Testis (tissue), 3 donors: ENCODE results near the gene CD69. TPM values are rescaled to one million over a fixed set of nuclear protein-coding genes. Genes with fewer than 3 reads are reported as not detected.

ENCODE experiments used
- DNase-seq: peaks from one replicate; pipeline ENCODE4 v3.0.0-alpha.2; 2019
- H3K27ac ChIP-seq, 2 donors: fragments of 200-600 bp; sonication (generic); one replicate each; pipeline ENCODE4 v1.5.1; 2019
- H3K27me3 ChIP-seq: fragments of 200-600 bp; sonication (generic); one replicate; pipeline ENCODE4 v1.5.1; 2019
- H3K36me3 ChIP-seq: fragments of 200-600 bp; sonication (generic); one replicate; pipeline ENCODE4 v1.5.1; 2017; ENCODE audit warnings: low read depth; ENCODE audit errors: missing control alignments
- H3K4me1 ChIP-seq: fragments of 200-600 bp; sonication (generic); one replicate; pipeline ENCODE4 v1.5.1; 2019
- H3K4me3 ChIP-seq, 2 donors: fragments of 200-600 bp; sonication (generic); one replicate each; pipeline ENCODE4 v1.5.1; 2017 to 2019
- H3K9me3 ChIP-seq: fragments of 200-600 bp; sonication (generic); one replicate; pipeline ENCODE4 v1.5.1; 2017
- CTCF ChIP-seq, 3 experiments: fragments of 450-650 bp in 2 of 3; fragments of 200-600 bp in 1 of 3; sonication (generic) in 1 of 3; IDR thresholded peaks; one replicate each; pipeline ENCODE4 v1.5.1; 2016 to 2019; ENCODE audit warnings: antibody characterized with exemption in 3 of 3, mild to moderate bottlenecking in 2 of 3, moderate library complexity in 1 of 3
- POLR2A ChIP-seq: fragments of 450-650 bp; IDR thresholded peaks from one replicate; pipeline ENCODE4 v1.6.1; 2017; ENCODE audit warnings: antibody characterized with exemption, mild to moderate bottlenecking, moderate library complexity
- WGBS, 2 donors: methylation state at CpG; one replicate each; pipeline ENCODE4 v1.1.5; 2018; 5-methylcytosine and 5-hydroxymethylcytosine counted together
- intact Hi-C: fragments of 100-400 bp; cut with DNase I; formaldehyde crosslinking; loops from one replicate; pipeline ENCODE4 v1.15.1; 2023; ENCODE audit warnings: low total_unique reads
- polyA plus RNA-seq: library from polyadenylated mRNA; stranded (reverse); fragments of 350-450 nt; fragmentation: Illumina TruSeq; extraction: RNeasy Lipid Tissue Mini Kit (QIAGEN cat#74804); gene quantifications from one replicate; pipeline ENCODE4 v1.2.3, GENCODE V29; 2014; ENCODE audit warnings: low read depth, low replicate concordance; ENCODE audit not compliant: insufficient read depth
- total RNA-seq, 2 donors: library from RNA; depleted of rRNA; stranded (reverse); fragments of >200 nt; gene quantifications; one replicate each; pipeline ENCODE4 v1.2.3, GENCODE V29; 2016

CD69 gene
- total and polyA plus RNA-seq, 3 donors from 2014 or later: 2.1 to 3.3 (median 3.0) TPM

DNA sequence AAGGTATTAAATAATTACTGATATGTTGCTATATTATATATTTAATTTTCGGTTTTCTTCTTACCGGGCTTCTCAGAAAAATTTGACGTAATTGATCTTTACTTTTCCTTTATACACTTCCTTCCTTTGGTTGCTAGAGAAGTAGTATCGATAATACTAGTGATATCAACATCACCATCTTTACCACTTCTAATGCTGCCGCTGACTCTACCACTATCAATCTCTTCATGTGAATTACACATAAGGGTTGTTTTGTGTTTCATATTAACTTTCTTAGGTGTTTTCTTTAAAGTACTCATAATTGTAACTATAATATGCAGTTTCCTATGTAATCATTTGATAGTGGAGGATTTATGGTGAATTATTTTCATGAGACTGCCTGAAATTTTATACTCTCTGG is 35.6 kb upstream of the CD69 start:
- 93 to 94% methylated on average over 5 of the region's 5 CpGs for WGBS, 2 donors
- Histone ChIP-seq H3K9me3 (no peaks in the 10 kb centered on the region), H3K4me1 (no peaks in the 10 kb centered on the region), H3K36me3 (no peaks in the 10 kb centered on the region), H3K27me3 (no peaks in the 10 kb centered on the region), H3K27ac (no peak overlapping the region), H3K4me3 (no peak overlapping the region)
- no peak for DNase-seq
- TF ChIP-seq POLR2A (no peak), CTCF (IDR thresholded peaks at IDR 0.05) (no peak)
- intact Hi-C loops: no loop called here

- Histone ChIP-seq H3K36me3 (no peaks in the 10 kb centered on the region), H3K27ac (no peak overlapping the region), H3K9me3 (no peaks in the 10 kb centered on the region), H3K27me3 (no peaks in the 10 kb centered on the region), H3K4me1 (no peaks in the 10 kb centered on the region), H3K4me3 (no peak overlapping the region)
- no peak for DNase-seq
- intact Hi-C loops: no loop called here
- TF ChIP-seq POLR2A: no peak
- no peak for TF ChIP-seq CTCF (IDR thresholded peaks at IDR 0.05)
- WGBS, 2 donors: 90 to 98% methylated on average over 2 of the region's 2 CpGs
Observed at GRCh38 chr12:9795945-9796344, 35.2 kb upstream of the CD69 start.

DNA sequence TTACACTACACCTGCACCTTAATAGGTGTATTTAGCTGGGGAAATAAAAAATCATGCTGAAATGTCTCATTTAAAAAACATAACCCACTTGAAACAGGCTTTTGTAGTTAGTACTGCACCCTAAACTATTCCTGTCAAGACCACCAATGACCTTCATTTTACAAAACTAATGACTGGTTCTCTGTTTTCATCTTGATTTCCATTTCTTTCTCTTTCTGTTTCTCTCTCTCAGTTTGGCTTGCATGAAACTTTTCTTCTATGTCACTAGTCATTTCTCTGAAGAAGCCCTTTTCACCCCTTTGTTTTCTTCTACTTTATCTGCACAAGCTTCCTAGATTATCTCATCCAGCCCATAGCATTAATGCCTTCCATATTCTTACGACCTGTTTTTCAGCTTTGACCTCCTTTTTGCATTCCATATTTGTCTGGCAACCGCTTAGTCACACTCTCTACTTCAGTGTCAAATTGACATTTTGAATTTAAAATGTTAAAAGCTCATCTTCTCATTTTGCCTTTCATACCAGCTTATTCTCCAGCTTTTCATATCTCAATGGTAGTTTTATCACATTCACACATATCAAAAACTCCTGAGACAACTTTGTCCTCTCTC is 33.9 kb upstream of the CD69 start:
- no peak overlapping the region for H3K27ac ChIP-seq
- WGBS, 2 donors: 67 to 74% methylated on average over 2 of the region's 2 CpGs
- TF ChIP-seq CTCF (IDR thresholded peaks at IDR 0.05): no peak
- TF ChIP-seq POLR2A: no peak
- H3K9me3 ChIP-seq: no peaks in the 10 kb centered on the region
- no peaks in the 10 kb centered on the region for H3K36me3 ChIP-seq
- H3K27me3 ChIP-seq: no peaks in the 10 kb centered on the region
- no peak for DNase-seq
- H3K4me3 ChIP-seq: no peak overlapping the region
- intact Hi-C loops: no loop called here
- H3K4me1 ChIP-seq: no peaks in the 10 kb centered on the region

DNA sequence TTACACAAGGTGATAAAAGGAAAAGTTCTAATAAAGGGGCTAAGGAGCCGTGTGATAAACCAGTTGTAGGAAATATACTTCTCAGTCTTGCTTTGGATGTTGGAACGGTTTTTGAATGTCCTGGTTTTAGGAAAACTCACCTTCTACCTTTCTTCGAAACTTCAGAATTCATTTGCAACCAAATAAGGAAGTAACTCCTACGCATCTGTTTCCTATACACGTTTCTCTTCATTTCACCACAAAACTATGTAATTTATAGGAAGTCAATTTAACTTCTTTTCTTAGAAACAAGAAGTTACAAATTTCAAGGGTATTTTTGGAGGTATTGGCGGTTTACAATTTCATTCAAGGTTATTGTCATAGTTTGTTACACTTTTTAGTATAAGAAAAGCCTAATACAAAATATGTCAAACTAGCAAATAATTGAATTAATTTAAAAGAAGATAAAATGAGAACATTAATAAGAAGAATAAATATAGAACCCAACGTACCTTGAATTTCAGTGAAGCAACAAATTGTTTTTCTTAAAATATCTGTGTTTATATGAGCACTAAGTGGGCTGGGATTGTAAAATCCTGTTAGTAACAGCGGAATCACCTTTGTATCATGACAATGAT is 33.2 kb upstream of the CD69 start:
- no peak for DNase-seq
- intact Hi-C loops: no loop called here
- WGBS, 2 donors: 66 to 67% methylated on average over 8 of the region's 8 CpGs
- Histone ChIP-seq H3K27me3 (no peaks in the 10 kb centered on the region), H3K9me3 (no peaks in the 10 kb centered on the region), H3K27ac (no peak overlapping the region), H3K36me3 (no peaks in the 10 kb centered on the region), H3K4me1 (no peaks in the 10 kb centered on the region), H3K4me3 (no peak overlapping the region)
- TF ChIP-seq CTCF (IDR thresholded peaks at IDR 0.05) (no peak), POLR2A (no peak)
